NB4 (cell line): ENCODE data around the gene TMEM74B.

ENCODE experiments used
- DNase-seq: peaks from one replicate; pipeline ENCODE4 v3.0.0; 2010; ENCODE audit warnings: low read depth
- H3K4me3 ChIP-seq: one replicate; pipeline ENCODE4 v1.5.1; 2011; ENCODE audit warnings: mild to moderate bottlenecking, low read depth, low read length, moderate library complexity
- MAX ChIP-seq: IDR thresholded peaks from 2 replicates; pipeline ENCODE4 v1.6.1; 2011; ENCODE audit warnings: low read depth, low read length
- MYC ChIP-seq: IDR thresholded peaks from 2 replicates; pipeline ENCODE4 v1.6.1; 2011; ENCODE audit warnings: low read depth, low read length
- POLR2A ChIP-seq: IDR thresholded peaks from 2 replicates; pipeline ENCODE4 v1.6.1; 2011; ENCODE audit warnings: mild to moderate bottlenecking; ENCODE audit not compliant: insufficient read length; ENCODE audit errors: extremely low read depth
- TF ChIP-seq, protein P1 (sequence below): IDR thresholded peaks from one replicate; pipeline ENCODE4 v1.5.1; 2012; ENCODE audit warnings: low read depth, low read length

TMEM74B gene

DNA sequence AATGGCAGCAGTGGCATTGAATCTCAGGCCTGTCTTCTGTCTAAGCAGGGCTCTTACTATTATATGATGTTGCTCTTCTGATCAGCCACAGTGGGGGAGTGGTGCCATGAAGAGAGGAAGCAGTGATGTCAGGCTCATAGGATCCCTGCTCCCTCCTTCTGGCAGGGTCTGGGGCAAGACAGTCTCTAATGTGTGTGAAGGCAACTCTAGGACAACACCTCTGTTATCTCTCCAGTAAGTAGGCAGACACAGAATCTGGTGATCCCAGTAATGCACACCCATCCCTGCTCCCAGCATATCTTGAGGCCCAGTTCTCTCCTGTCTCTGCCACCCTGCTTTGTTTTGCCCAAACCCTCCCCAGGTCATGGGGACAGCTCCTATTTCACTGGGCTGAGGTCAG lies 27.2 kb upstream of the TMEM74B start:
- no peak overlapping the region for H3K4me3 ChIP-seq
- TF ChIP-seq POLR2A (no peak), MYC (no peak), MAX (no peak)
- TF ChIP-seq, protein P1, sequence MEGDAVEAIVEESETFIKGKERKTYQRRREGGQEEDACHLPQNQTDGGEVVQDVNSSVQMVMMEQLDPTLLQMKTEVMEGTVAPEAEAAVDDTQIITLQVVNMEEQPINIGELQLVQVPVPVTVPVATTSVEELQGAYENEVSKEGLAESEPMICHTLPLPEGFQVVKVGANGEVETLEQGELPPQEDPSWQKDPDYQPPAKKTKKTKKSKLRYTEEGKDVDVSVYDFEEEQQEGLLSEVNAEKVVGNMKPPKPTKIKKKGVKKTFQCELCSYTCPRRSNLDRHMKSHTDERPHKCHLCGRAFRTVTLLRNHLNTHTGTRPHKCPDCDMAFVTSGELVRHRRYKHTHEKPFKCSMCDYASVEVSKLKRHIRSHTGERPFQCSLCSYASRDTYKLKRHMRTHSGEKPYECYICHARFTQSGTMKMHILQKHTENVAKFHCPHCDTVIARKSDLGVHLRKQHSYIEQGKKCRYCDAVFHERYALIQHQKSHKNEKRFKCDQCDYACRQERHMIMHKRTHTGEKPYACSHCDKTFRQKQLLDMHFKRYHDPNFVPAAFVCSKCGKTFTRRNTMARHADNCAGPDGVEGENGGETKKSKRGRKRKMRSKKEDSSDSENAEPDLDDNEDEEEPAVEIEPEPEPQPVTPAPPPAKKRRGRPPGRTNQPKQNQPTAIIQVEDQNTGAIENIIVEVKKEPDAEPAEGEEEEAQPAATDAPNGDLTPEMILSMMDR, result no peak
- no peak for DNase-seq

GRCh38 chr20:1210501-1210900 lies 25.7 kb upstream of the TMEM74B start:
- H3K4me3 ChIP-seq, result no peak overlapping the region
- DNase-seq, result no peak
- TF ChIP-seq, protein P1, result no peak
- TF ChIP-seq MAX (no peak), MYC (no peak), POLR2A (no peak)

DNA sequence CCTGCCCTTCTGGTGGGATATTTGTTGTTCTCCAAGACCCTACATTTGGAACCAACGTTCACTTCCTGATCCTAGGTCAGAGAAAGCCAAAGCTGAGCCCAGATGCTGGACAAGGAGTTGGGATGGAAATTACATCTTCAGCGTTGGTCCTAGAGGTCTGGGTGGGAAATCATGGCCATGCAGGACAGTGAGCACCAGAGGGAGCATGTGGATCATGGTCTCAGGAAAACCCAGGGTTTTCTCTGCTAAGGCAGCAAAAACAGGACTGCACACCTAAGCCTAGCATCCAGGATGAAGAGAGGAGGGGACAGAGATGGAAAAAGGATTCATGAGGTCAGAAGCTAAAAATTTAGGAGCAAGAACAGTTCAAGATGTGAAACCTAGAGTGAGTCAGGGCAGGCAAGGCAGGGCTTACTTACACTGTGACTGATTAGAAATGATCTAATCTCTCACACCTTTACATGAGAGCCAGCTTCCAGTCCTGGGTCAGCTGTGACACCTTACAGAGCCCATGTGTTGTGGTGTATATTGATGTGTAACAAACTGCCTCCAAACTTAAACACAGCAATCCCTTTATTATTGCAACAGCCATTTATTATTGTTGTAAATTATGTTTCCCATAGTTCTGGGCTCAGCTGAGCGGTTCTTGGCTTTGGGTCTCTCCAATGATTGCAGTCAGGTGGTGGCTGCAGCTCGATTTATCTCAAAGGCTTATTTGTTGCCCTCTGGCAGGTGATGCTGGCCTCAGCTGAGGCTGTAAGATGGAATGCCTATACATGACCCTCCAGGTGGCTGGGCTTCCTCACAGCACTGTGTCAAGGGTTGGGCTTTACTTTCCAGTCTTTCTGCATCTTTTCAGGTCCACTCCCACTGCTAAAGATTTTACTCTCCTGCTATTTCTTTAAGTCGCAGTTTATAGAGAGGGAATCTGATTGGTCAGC lies 24.9 kb upstream of the TMEM74B start:
- no peak for DNase-seq
- H3K4me3 ChIP-seq, result no peak overlapping the region
- TF ChIP-seq, protein P1, result no peak
- no peak for TF ChIP-seq MAX
- no peak for TF ChIP-seq MYC
- TF ChIP-seq POLR2A, result no peak

- no peak for DNase-seq
- TF ChIP-seq MAX (no peak), POLR2A (no peak), MYC (no peak)
- TF ChIP-seq, protein P1, result no peak
- H3K4me3 ChIP-seq, result no peak overlapping the region
These were observed 22.6 kb upstream of the TMEM74B start for GRCh38 chr20:1207293-1207878.

- TF ChIP-seq MYC (no peak), MAX (no peak), POLR2A (no peak)
- TF ChIP-seq, protein P1, result no peak
- no peak for DNase-seq
- H3K4me3 ChIP-seq, result no peak overlapping the region
These were observed 21.8 kb upstream of the TMEM74B start for GRCh38 chr20:1206366-1207148.
